Fibroblast of villous mesenchyme (primary cell): Measurements from ENCODE around the gene PTPN18. TPM values are rescaled to one million over a fixed set of nuclear protein-coding genes. Genes with fewer than 3 reads are reported as not detected.
"Not testable (repeated sequence)": the region's sequence is repeated elsewhere in the genome, so short reads cannot be mapped to it uniquely, and the experiment has no call there.

Source experiments
- DNase-seq: peaks from one replicate; pipeline ENCODE4 v3.0.0-alpha.2; 2010; ENCODE audit warnings: low read depth
- H3K4me3 ChIP-seq: 2 replicates; pipeline ENCODE4 v1.5.1; 2011; ENCODE audit warnings: low read depth, mild to moderate bottlenecking, low read length
- small RNA-seq: library from RNA; depleted of rRNA; stranded (forward); fragments of <200 nt; gene quantifications from one replicate; pipeline ENCODE3, GENCODE V24; 2012
- total RNA-seq: library from RNA; depleted of rRNA; stranded (reverse); fragments of >200 nt; gene quantifications from 2 replicates; pipeline ENCODE4 v1.2.3, GENCODE V29; 2012
- TF ChIP-seq, protein P1 (sequence below): IDR thresholded peaks from 2 replicates; pipeline ENCODE4 v1.5.1; 2012; ENCODE audit warnings: low read depth, mild to moderate bottlenecking, low read length; ENCODE audit not compliant: insufficient read depth

The PTPN18 gene
- total RNA-seq, 1 donor, result 17.7 TPM

DNA sequence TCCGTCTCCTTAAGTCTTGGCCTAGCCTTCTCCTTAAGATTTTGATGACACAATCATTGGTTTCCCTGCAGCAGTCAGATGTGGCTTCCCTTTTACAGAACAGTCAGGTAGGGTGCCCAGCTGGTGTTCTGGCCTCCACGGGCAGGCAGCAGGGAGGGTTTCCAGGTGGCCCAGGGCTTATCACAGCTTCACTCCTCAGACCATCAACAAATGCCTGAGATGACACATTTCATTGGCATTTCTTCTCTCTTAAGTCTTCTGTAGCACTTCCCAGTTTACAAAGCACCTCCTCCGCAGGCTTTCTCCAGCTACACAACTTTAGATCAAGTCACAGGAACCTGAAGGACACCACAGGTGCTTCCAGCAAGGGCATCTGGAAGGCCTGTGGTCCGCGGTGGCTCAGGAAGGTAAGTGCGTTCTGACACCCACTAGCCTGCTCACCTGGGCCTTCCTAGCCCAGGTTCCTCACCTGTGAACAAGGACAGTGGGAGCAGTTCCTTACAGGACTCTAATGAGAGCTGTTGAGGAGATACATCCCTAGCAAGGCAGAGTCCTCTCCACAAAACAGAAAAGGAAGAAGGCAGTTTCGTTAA is 37.6 kb downstream of the PTPN18 start:
- TF ChIP-seq, protein P1, sequence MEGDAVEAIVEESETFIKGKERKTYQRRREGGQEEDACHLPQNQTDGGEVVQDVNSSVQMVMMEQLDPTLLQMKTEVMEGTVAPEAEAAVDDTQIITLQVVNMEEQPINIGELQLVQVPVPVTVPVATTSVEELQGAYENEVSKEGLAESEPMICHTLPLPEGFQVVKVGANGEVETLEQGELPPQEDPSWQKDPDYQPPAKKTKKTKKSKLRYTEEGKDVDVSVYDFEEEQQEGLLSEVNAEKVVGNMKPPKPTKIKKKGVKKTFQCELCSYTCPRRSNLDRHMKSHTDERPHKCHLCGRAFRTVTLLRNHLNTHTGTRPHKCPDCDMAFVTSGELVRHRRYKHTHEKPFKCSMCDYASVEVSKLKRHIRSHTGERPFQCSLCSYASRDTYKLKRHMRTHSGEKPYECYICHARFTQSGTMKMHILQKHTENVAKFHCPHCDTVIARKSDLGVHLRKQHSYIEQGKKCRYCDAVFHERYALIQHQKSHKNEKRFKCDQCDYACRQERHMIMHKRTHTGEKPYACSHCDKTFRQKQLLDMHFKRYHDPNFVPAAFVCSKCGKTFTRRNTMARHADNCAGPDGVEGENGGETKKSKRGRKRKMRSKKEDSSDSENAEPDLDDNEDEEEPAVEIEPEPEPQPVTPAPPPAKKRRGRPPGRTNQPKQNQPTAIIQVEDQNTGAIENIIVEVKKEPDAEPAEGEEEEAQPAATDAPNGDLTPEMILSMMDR, result no peak

DNA sequence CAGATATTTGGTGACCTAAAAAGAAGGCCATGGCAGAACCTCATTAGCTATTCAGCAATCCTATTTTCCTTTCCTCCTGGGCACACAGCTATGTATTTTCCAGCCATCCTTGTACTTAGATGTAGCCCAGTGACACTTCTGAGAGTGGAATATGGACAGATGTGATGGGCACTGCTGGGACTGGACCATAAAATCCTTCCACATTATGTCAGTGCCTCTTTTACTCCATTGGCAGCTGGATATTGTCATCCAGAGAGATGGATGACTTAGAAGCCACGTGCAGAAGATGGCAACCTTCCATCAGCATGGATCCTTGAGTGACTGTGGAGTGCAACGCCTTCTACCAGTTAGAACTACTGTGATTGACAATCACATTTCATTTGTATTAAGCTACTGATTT is 50.4 kb downstream of the PTPN18 start:
- DNase-seq, H3K4me3 ChIP-seq: not testable (repeated sequence)

More for the DNA sequence above, 37.6 kb downstream of the PTPN18 start:
- no peak for DNase-seq
- H3K4me3 ChIP-seq, result no peak overlapping the region

DNA sequence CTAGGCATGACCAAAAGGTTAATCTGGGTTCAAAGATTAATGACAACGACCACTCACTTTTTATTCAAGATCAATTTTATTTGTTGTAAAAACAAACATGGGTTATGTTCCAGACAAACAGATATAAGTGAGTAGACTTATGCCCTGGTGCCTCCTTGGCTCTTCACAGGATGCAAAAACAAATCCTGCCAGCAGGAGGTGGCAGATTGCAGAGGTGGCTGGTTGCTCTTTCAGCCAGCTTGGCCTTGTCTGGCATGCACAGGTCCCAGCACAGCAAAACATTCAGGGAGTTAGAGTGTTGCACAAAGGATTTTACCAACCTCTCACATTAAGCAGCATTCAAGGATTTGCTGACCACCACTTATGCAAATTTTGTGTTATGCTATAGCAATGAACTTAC is 60.8 kb downstream of the PTPN18 start:
- DNase-seq, H3K4me3 ChIP-seq: not testable (repeated sequence)

DNA sequence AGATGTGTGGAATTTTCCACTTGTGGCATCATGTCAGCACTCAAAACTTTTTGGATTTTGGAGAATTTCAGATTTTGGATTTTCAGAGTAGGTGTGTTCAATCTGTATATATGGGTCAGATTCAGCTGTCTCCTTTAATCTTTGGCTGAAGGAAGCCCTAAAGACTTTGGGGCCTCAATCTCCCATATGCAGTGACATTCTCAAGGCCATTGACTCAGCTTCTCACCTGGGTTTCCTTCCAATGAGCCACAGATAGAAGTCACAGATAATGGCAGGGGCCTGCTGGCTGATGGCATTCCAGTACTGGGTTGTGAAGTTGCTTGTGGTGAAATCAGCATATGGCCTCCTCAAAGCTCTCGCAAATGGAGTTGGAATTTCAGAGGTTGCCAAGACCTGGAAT is 63.0 kb downstream of the PTPN18 start:
- DNase-seq, result not testable (repeated sequence)

More for the DNA sequence above, 63.0 kb downstream of the PTPN18 start:
- not testable (repeated sequence) for H3K4me3 ChIP-seq

Small RNA genes within 50 kb of the gene (small RNA-seq; reads per million reads assigned to genes)
- not detected for gene AC132479.1

Other genes starting within 250 kb of the PTPN18 start
- 4.8 TPM in 1 of 2 replicates, not detected in the other for gene POTEF, start 226.8 kb upstream of the PTPN18 start, total RNA-seq
- 4.2 and 4.3 TPM in 2 replicates for gene CCDC74B, start 210.9 kb upstream of the PTPN18 start, total RNA-seq
- 20.3 TPM in 2 replicates for gene SMPD4, start 174.5 kb upstream of the PTPN18 start, total RNA-seq
- gene MZT2B, start 173.8 kb upstream of the PTPN18 start, total RNA-seq, result 141 and 246 TPM in 2 replicates
- not detected in 2 replicates for gene TUBA3E, start 157.6 kb upstream of the PTPN18 start, total RNA-seq
- gene IMP4, start 13.2 kb upstream of the PTPN18 start, total RNA-seq, result 60.5 and 68.0 TPM in 2 replicates
- under 0.01 TPM in 1 of 2 replicates, not detected in the other for gene POTEI, start 153.3 kb downstream of the PTPN18 start, total RNA-seq
- gene CFC1B, start 165.2 kb downstream of the PTPN18 start, total RNA-seq, result not detected in 2 replicates
- not detected in 2 replicates for gene CFC1, start 243.5 kb downstream of the PTPN18 start, total RNA-seq